H9 (cell line): ENCODE data around the gene TSPYL2. TPM values are rescaled to one million over a fixed set of nuclear protein-coding genes. Genes with fewer than 3 reads are reported as not detected.

Experiments
- DNase-seq: peaks from one replicate; pipeline ENCODE4 v3.0.0-alpha.2; 2017
- H2AFZ ChIP-seq: one replicate; pipeline ENCODE4 v1.6.1; 2013; ENCODE audit warnings: mild to moderate bottlenecking, low read length, control low read depth, moderate library complexity
- H2AK5ac ChIP-seq: 2 replicates; pipeline ENCODE4 v1.6.1; 2013; ENCODE audit warnings: low read length, control low read depth, mixed read lengths; ENCODE audit not compliant: insufficient read length
- H2BK120ac ChIP-seq: one replicate; pipeline ENCODE4 v1.6.1; 2013; ENCODE audit warnings: low read depth, mild to moderate bottlenecking, low read length, control low read depth, inconsistent platforms; ENCODE audit not compliant: poor library complexity, severe bottlenecking
- H2BK12ac ChIP-seq: 2 replicates; pipeline ENCODE4 v1.6.1; 2013; ENCODE audit warnings: low read length, control low read depth, mixed read lengths, low read depth; ENCODE audit not compliant: insufficient read length
- H2BK15ac ChIP-seq: 2 replicates; pipeline ENCODE4 v1.6.1; 2013; ENCODE audit warnings: low read depth, low read length, control low read depth
- H2BK20ac ChIP-seq: one replicate; pipeline ENCODE4 v1.6.1; 2013; ENCODE audit warnings: low read depth, mild to moderate bottlenecking, low read length, control low read depth, inconsistent platforms; ENCODE audit not compliant: poor library complexity, severe bottlenecking
- H2BK5ac ChIP-seq: 2 replicates; pipeline ENCODE4 v1.6.1; 2013; ENCODE audit warnings: low read length, control low read depth, mixed read lengths; ENCODE audit not compliant: insufficient read length
- H3K14ac ChIP-seq: 2 replicates; pipeline ENCODE4 v1.6.1; 2013; ENCODE audit warnings: low read length, control low read depth; ENCODE audit not compliant: insufficient read depth
- H3K18ac ChIP-seq: 2 replicates; pipeline ENCODE4 v1.6.1; 2013; ENCODE audit warnings: low read depth, mild to moderate bottlenecking, mixed read lengths, low read length, control low read depth; ENCODE audit not compliant: insufficient read length
- H3K23ac ChIP-seq: 2 replicates; pipeline ENCODE4 v1.6.1; 2013; ENCODE audit warnings: low read length, control low read depth, mixed read lengths, low read depth; ENCODE audit not compliant: insufficient read length
- H3K23me2 ChIP-seq: 2 replicates; pipeline ENCODE4 v1.6.1; 2013; ENCODE audit warnings: low read depth, mild to moderate bottlenecking, mixed read lengths, low read length, control low read depth; ENCODE audit not compliant: insufficient read length, poor library complexity, severe bottlenecking
- H3K27ac ChIP-seq: 2 replicates; pipeline ENCODE4 v1.5.1; 2013; ENCODE audit warnings: low read length, control low read depth, mixed read lengths, low read depth; ENCODE audit not compliant: insufficient read length
- H3K27me3 ChIP-seq: 2 replicates; pipeline ENCODE4 v1.6.1; 2013; ENCODE audit warnings: low read length, control low read depth, inconsistent platforms; ENCODE audit not compliant: insufficient read depth
- H3K4ac ChIP-seq: 2 replicates; pipeline ENCODE4 v1.6.1; 2013; ENCODE audit warnings: low read depth, mild to moderate bottlenecking, control low read depth, inconsistent platforms, low read length, moderate library complexity
- H3K4me1 ChIP-seq: 2 replicates; pipeline ENCODE4 v1.6.1; 2013; ENCODE audit warnings: low read length, control low read depth, inconsistent platforms; ENCODE audit not compliant: insufficient read depth
- H3K4me2 ChIP-seq: 2 replicates; pipeline ENCODE4 v1.6.1; 2013; ENCODE audit warnings: low read length, control low read depth, mixed read lengths; ENCODE audit not compliant: insufficient read length, insufficient read depth
- H3K56ac ChIP-seq: 2 replicates; pipeline ENCODE4 v1.6.1; 2013; ENCODE audit warnings: low read depth, mild to moderate bottlenecking, mixed read lengths, low read length, control low read depth; ENCODE audit not compliant: insufficient read length
- H3K79me1 ChIP-seq: 2 replicates; pipeline ENCODE4 v1.6.1; 2013; ENCODE audit warnings: low read depth, mild to moderate bottlenecking, moderate library complexity, low read length, control low read depth, inconsistent platforms; ENCODE audit not compliant: insufficient read depth, poor library complexity, severe bottlenecking
- H3K79me2 ChIP-seq: 2 replicates; pipeline ENCODE4 v1.6.1; 2013; ENCODE audit warnings: low read length, control low read depth, inconsistent platforms; ENCODE audit not compliant: insufficient read depth
- H3K9ac ChIP-seq: 2 replicates; pipeline ENCODE4 v1.6.1; 2013; ENCODE audit warnings: low read length, control low read depth, mixed read lengths; ENCODE audit not compliant: insufficient read length; ENCODE audit errors: extremely low read depth
- H3K9me3 ChIP-seq: one replicate; pipeline ENCODE4 v1.6.1; 2013; ENCODE audit warnings: low read depth, low read length, inconsistent platforms; ENCODE audit not compliant: control insufficient read depth
- H3T11ph ChIP-seq: one replicate; pipeline ENCODE4 v1.6.1; 2013; ENCODE audit warnings: mild to moderate bottlenecking, low read length, control low read depth, inconsistent platforms
- H4K20me1 ChIP-seq: one replicate; pipeline ENCODE4 v1.6.1; 2013; ENCODE audit not compliant: control insufficient read depth, insufficient read length, insufficient read depth
- H4K5ac ChIP-seq: 2 replicates; pipeline ENCODE4 v1.6.1; 2013; ENCODE audit warnings: low read depth, mild to moderate bottlenecking, mixed read lengths, low read length, control low read depth; ENCODE audit not compliant: insufficient read length
- H4K8ac ChIP-seq: replicated peaks from 2 replicates; pipeline ENCODE4 v1.6.1; 2013; ENCODE audit warnings: low read length, control low read depth, mixed read lengths, low read depth; ENCODE audit not compliant: insufficient read length
- H4K91ac ChIP-seq: 2 replicates; pipeline ENCODE4 v1.6.1; 2013; ENCODE audit warnings: low read depth, mild to moderate bottlenecking, moderate library complexity, mixed read lengths, low read length, control low read depth; ENCODE audit not compliant: insufficient read length
- H3K27ac Mint-ChIP-seq, 3 experiments: 2 replicates in 2 of 3; 3 replicates in 1 of 3; pipeline ENCODE4 v1.8.0; 2020 to 2021; ENCODE audit warnings: mixed read lengths in 3 of 3, mild to moderate bottlenecking in 1 of 3, moderate library complexity in 1 of 3
- H3K27me3 Mint-ChIP-seq: 2 replicates; pipeline ENCODE4 v1.8.0; 2021; ENCODE audit warnings: low read depth, mild to moderate bottlenecking, moderate library complexity, mixed read lengths
- H3K36me3 Mint-ChIP-seq, 3 experiments: 2 replicates in 2 of 3; 3 replicates in 1 of 3; pipeline ENCODE4 v1.8.0; 2020 to 2021; ENCODE audit warnings: low read depth in 3 of 3, mixed read lengths in 3 of 3; ENCODE audit not compliant: insufficient read depth in 1 of 3
- H3K4me1 Mint-ChIP-seq, 2 experiments: 2 replicates each; pipeline ENCODE4 v1.8.0; 2020; ENCODE audit warnings: mixed read lengths in 2 of 2
- H3K4me3 Mint-ChIP-seq, 2 experiments: 2 replicates in 1 of 2; 3 replicates in 1 of 2; pipeline ENCODE4 v1.8.0; 2020 to 2021; ENCODE audit warnings: mild to moderate bottlenecking in 2 of 2, mixed read lengths in 2 of 2, moderate library complexity in 1 of 2
- H3K9me3 Mint-ChIP-seq, 2 experiments: 2 replicates in 1 of 2; 3 replicates in 1 of 2; pipeline ENCODE4 v1.8.0; 2020; ENCODE audit warnings: mild to moderate bottlenecking in 2 of 2, mixed read lengths in 2 of 2, moderate library complexity in 1 of 2
- WGBS: extraction: QIAGEN DNeasy Blood & Tissue Kit; methylation state at CpG from one replicate; pipeline ENCODE4 v1.1.7; 2013; ENCODE audit warnings: missing lambda C conversion rate, low lambda C conversion rate, mixed read lengths; ENCODE audit not compliant: insufficient read length; ENCODE audit errors: extremely low coverage; 5-methylcytosine and 5-hydroxymethylcytosine counted together
- total RNA-seq: library from RNA; stranded (reverse); gene quantifications from 2 replicates; pipeline ENCODE4 v1.2.1, GENCODE V29; 2021
- TF ChIP-seq, protein P1 (sequence below): fragments of 200-600 bp; sonication (generic); conservative IDR thresholded peaks from 3 replicates; pipeline ENCODE4 v1.8.0; 2021; ENCODE audit warnings: antibody characterized with exemption, mild to moderate bottlenecking

Gene TSPYL2
- total RNA-seq, 1 experiment from 2014 or later = 24.6 TPM

DNA sequence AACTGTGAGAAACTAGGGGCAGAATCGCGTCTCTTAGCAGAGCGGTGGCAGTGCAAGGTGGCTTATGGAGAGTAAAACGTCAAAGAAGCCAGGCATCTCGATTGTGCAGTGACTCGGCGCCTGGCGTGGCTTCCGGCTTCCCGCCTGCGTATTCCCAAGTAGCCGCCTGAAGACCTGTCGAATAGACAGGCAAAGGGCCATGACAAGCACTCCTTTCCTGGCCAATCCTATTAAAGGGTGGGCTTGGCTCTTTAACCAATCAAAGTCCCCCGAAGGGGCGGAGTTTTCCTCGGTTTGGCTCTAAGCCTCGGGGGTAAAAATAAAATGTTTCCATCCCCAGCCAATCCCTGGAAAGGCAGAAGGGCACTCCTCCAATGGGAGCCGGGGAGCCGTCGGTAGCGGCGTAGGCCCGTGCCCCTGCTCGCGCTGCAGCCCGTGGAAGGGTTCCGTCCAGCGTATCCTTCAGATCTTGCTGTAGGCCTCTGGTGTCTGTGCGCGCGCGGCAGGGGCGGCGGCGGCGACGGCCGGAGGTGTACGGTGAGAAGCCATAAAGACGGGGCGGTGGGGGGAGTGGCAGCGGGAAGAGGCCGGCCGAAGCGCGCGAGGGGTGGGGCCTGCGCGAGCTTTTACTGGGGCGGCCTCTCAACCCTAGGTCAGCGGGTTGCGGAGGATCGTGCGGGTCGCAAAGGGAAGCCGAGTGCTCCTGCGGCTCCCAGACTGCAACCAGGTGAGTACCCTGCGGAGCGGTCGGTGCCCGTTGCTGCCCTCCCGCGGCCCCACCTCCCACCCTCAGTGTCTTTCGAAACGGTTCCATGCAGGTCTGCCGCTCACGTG lies 11.8 kb downstream of the TSPYL2 start, which contains the start of gene KANTR:
TSS of gene KANTR (plus strand) at position 395 of the 834 bp plus-strand sequence. CDS start 30,131 bp downstream, outside the sequence.
- Histone ChIP-seq H2BK120ac (no peak within 1 kb of the TSS), H2BK20ac (no peak within 1 kb of the TSS), H3K9me3 (peaks cover 27% of the 10 kb centered on the region), H2BK5ac (no peak within 1 kb of the TSS), H3K79me1 (no peaks in the 10 kb centered on the region), H4K8ac (no peak within 1 kb of the TSS), H2AK5ac (no peak within 1 kb of the TSS), H2BK12ac (no peak within 1 kb of the TSS), H3T11ph (no peak within 1 kb of the TSS), H4K20me1 (no peaks in the 10 kb centered on the region), H3K23me2 (peaks cover 5% of the 10 kb centered on the region), H3K4ac (no peak within 1 kb of the TSS), H3K56ac (no peak within 1 kb of the TSS), H3K23ac (no peak within 1 kb of the TSS), H4K91ac (no peak within 1 kb of the TSS), H3K4me1 (no peaks in the 10 kb centered on the region), H3K27me3 (no peaks in the 10 kb centered on the region), H3K18ac (peak within 1 kb of the TSS; percentile 45), H4K5ac (no peak within 1 kb of the TSS), H2BK15ac (no peak within 1 kb of the TSS), H3K27ac (peak within 1 kb of the TSS; percentile 82), H2AFZ (no peak within 1 kb of the TSS), H3K79me2 (no peaks in the 10 kb centered on the region), H3K14ac (no peak within 1 kb of the TSS), H3K4me2 (peak within 1 kb of the TSS; percentile 78), H3K9ac (peak within 1 kb of the TSS; percentile 55)
- Mint-ChIP-seq H3K27ac (peak within 1 kb of the TSS; percentile 31 to 96 (median 95); a peak in 6 of 7 replicates), H3K4me1 (peaks cover 0 to 4% of the 10 kb centered on the region in 2 experiments; a peak in 1 of 4 replicates), H3K36me3 (peaks cover 0 to 4% (median 2%) of the 10 kb centered on the region in 3 experiments; a peak in 4 of 7 replicates), H3K4me3 (peak within 1 kb of the TSS; percentile 87 to 93), H3K27me3 (no peaks in the 10 kb centered on the region; the same call in 1 of the 2 replicates), H3K9me3 (peaks cover 52 to 66% of the 10 kb centered on the region in 2 experiments)
- no CpG with 5 or more reads among the region's 67 CpGs for WGBS
- TF ChIP-seq, protein P1, sequence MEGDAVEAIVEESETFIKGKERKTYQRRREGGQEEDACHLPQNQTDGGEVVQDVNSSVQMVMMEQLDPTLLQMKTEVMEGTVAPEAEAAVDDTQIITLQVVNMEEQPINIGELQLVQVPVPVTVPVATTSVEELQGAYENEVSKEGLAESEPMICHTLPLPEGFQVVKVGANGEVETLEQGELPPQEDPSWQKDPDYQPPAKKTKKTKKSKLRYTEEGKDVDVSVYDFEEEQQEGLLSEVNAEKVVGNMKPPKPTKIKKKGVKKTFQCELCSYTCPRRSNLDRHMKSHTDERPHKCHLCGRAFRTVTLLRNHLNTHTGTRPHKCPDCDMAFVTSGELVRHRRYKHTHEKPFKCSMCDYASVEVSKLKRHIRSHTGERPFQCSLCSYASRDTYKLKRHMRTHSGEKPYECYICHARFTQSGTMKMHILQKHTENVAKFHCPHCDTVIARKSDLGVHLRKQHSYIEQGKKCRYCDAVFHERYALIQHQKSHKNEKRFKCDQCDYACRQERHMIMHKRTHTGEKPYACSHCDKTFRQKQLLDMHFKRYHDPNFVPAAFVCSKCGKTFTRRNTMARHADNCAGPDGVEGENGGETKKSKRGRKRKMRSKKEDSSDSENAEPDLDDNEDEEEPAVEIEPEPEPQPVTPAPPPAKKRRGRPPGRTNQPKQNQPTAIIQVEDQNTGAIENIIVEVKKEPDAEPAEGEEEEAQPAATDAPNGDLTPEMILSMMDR = peak; percentile 19; the same call in 1 of the 3 replicates
- peak; percentile 93 for DNase-seq
